Measurements from ENCODE around the gene PDE2A. TPM values are rescaled to one million over a fixed set of nuclear protein-coding genes. Genes with fewer than 3 reads are reported as not detected.
A peak's percentile ranks its signal among the peaks of the same experiment; 100 is the strongest.

The PDE2A gene
- total RNA-seq, 4 donors from 2014 or later: 13.4 to 26.6 (median 21.9) TPM

DNA sequence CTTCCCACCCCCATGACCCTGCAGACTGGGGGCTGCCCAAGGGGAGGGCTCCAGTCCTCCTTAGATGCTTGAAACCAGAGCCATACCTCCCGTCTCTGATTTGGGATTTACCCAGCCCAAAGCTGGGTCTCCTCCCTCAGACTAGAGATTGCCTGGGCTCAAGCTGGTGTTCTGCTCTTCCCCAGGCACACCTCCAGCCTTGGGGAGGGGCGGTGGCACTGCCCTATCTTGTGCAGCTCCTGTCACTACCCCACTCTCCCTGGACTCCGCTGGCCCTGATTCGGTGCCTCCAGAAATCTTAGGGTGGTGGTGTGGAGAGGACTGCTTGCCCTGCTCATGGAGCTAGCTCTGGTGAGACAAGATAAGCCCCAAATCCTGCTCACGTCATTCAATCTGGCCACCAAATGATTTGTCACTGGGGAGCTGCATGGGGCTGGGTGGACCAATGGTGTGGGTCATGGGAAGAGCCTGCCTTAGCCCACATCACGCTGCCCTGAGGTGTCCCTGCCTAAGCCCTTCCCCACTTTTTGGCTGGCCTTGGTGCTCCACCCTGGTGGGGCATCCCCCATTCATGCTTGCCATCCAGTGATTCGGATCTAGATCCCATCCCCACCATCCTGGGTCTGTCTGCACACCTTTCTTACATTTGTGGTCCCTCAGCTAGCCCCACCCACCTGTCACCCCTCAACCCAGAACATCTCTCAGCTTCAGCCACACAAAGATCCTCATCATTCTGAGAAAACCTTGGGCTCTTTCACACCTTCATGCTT is 87.7 kb downstream of the PDE2A start:
- Histone ChIP-seq H3K9me3 (no peaks in the 10 kb centered on the region), H3K4me1 (no peaks in the 10 kb centered on the region), H3K27ac (no peak overlapping the region), H3K36me3 (peaks cover 0 to 7% of the 10 kb centered on the region in 2 donors), H3K4me3 (no peak overlapping the region), H3K27me3 (peaks cover 8 to 38% (median 10%) of the 10 kb centered on the region in 3 donors)
- ATAC-seq (no peak), DNase-seq (no peak)
- TF ChIP-seq POLR2A (IDR thresholded peaks at IDR 0.05): no peak
- no peak for TF ChIP-seq CTCF (IDR thresholded peaks at IDR 0.05 in 4 of 5, conservative IDR thresholded peaks at IDR 0.05 in 1 of 5)
- in situ Hi-C loops (cut with MboI; ENCODE audit: low sequenced_read_pairs in 4 of 4) (loop anchor here (5.0 kb wide), 1 partner anchor 61 kb away; no protein-coding TSS in a partner anchor), intact Hi-C loops (cut with DNase I; ENCODE audit: low total_unique reads) (no loop called here)

DNA sequence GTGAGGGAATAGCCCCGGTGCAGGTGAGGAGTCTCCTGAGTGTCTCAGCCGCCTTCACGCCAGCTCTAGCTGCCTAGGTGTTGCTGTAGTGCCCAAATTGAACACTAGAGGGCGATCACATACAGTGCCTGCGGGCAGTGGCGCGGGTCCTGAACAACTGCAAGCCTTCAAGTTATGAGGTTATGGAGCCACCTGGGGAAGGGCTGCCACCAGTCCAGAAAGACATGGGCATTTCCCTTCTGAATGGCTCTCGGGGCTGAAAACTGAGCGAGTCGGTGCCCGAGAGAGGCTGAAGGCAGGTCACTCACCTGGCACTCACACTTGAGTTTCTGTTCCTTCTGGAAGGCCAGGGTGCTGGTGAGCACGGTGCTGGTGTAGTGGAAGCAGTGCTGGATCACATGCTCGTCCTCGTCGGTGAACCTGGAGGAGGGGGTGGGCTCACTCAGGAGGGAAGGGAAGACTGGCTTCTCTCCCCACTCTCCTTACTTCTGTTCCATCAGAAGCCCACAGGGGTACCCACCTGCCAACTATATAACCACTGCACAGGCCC is 88.4 kb downstream of the PDE2A start:
- TF ChIP-seq POLR2A (IDR thresholded peaks at IDR 0.05) (no peak), CTCF (IDR thresholded peaks at IDR 0.05 in 4 of 5, conservative IDR thresholded peaks at IDR 0.05 in 1 of 5) (peak; percentile 89 to 97 (median 92))
- peaks cover 0 to 14% of the 10 kb centered on the region in 2 donors for H3K36me3 ChIP-seq
- H3K27ac ChIP-seq: no peak overlapping the region
- peak; percentile 74 to 86 for ATAC-seq
- no peaks in the 10 kb centered on the region for H3K4me1 ChIP-seq
- no peak overlapping the region for H3K4me3 ChIP-seq
- H3K9me3 ChIP-seq: no peaks in the 10 kb centered on the region
- in situ Hi-C loops (cut with MboI; ENCODE audit: low sequenced_read_pairs in 4 of 4): loop anchor here (5.0 kb wide), 1 partner anchor 61 kb away; no protein-coding TSS in a partner anchor
- peak; percentile 45 to 54 for DNase-seq
- intact Hi-C loops (cut with DNase I; ENCODE audit: low total_unique reads): loop anchor here (1.0 to 2.0 kb wide), 2 partner anchors 57 to 97 kb away; no protein-coding TSS in a partner anchor
- H3K27me3 ChIP-seq: peaks cover 8 to 32% (median 10%) of the 10 kb centered on the region in 3 donors

- no peaks in the 10 kb centered on the region for H3K4me1 ChIP-seq
- no peak overlapping the region for H3K4me3 ChIP-seq
- peaks cover 8 to 24% (median 9%) of the 10 kb centered on the region in 3 donors for H3K27me3 ChIP-seq
- H3K9me3 ChIP-seq: no peaks in the 10 kb centered on the region
- DNase-seq (no peak), ATAC-seq (no peak)
- in situ Hi-C loops (cut with MboI; ENCODE audit: low sequenced_read_pairs in 4 of 4): loop anchor here (5.0 kb wide), 1 partner anchor 62 kb away; no protein-coding TSS in a partner anchor
- H3K36me3 ChIP-seq: peaks cover 0 to 14% of the 10 kb centered on the region in 2 donors
- no peak overlapping the region for H3K27ac ChIP-seq
- TF ChIP-seq CTCF (IDR thresholded peaks at IDR 0.05 in 4 of 5, conservative IDR thresholded peaks at IDR 0.05 in 1 of 5) (no peak), POLR2A (IDR thresholded peaks at IDR 0.05) (no peak)
- intact Hi-C loops (cut with DNase I; ENCODE audit: low total_unique reads): loop anchor here (1.0 to 2.0 kb wide), 2 partner anchors 58 to 98 kb away; no protein-coding TSS in a partner anchor
These were observed 89.2 kb downstream of the PDE2A start for GRCh38 chr11:72584939-72585597.

DNA sequence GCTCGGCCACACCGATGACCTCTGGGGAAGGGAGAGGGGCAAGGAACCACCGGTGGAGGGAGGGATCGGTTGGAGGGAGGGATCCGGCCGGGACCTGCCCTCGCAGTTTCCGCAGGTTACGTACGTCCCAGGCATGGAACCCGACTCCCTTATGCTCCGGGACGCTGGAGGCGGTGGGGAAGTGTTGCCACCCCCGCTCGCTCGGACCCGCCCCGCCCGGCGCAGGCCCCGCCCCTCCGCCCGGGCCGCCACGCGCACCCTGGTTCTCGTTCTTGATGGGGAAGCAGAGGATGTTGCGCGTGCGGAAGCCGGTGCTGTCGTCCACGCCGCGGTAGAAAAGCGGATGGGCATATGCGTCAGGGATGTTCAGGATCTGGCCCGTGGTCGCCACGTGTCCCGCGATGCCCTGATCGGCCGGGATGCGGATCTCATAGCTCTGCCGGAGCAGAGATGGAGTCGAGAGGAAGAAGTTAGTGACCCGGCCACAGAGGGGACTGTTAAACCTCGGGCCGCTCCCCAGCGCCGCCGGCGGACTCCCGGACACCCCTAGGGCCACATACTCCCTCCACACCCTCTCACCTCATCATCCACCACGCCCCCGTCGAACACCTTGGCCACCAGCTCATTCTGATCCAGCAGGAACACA is 89.8 kb downstream of the PDE2A start:
- no peak overlapping the region for H3K4me3 ChIP-seq
- ATAC-seq: no peak
- peaks cover 0 to 14% of the 10 kb centered on the region in 2 donors for H3K36me3 ChIP-seq
- no peak overlapping the region for H3K27ac ChIP-seq
- intact Hi-C loops (cut with DNase I; ENCODE audit: low total_unique reads): loop anchor here (2.0 kb wide), 1 partner anchor 98 kb away; no protein-coding TSS in a partner anchor
- TF ChIP-seq POLR2A (IDR thresholded peaks at IDR 0.05) (no peak), CTCF (IDR thresholded peaks at IDR 0.05 in 4 of 5, conservative IDR thresholded peaks at IDR 0.05 in 1 of 5) (no peak)
- in situ Hi-C loops (cut with MboI; ENCODE audit: low sequenced_read_pairs in 4 of 4): no loop called here
- peaks cover 4 to 19% (median 6%) of the 10 kb centered on the region in 3 donors for H3K27me3 ChIP-seq
- peak; percentile 41 to 49 for DNase-seq
- no peaks in the 10 kb centered on the region for H3K4me1 ChIP-seq
- no peaks in the 10 kb centered on the region for H3K9me3 ChIP-seq

All from gastrocnemius medialis (tissue), 4 donors.